Nephron progenitor cell (in vitro differentiated cells): ENCODE results near the gene MLN.

Experiments used
- DNase-seq: peaks from one replicate; pipeline ENCODE4 v3.0.0; 2021
- H3K27ac Mint-ChIP-seq: 2 replicates; pipeline ENCODE4 v1.8.0; 2021; ENCODE audit warnings: mild to moderate bottlenecking, moderate library complexity, mixed read lengths
- H3K27me3 Mint-ChIP-seq: 2 replicates; pipeline ENCODE4 v1.8.0; 2021; ENCODE audit warnings: mild to moderate bottlenecking, low read depth, mixed read lengths; ENCODE audit not compliant: poor library complexity
- H3K36me3 Mint-ChIP-seq: 2 replicates; pipeline ENCODE4 v1.8.0; 2021; ENCODE audit warnings: low read depth, mixed read lengths
- H3K4me1 Mint-ChIP-seq: 2 replicates; pipeline ENCODE4 v1.8.0; 2021; ENCODE audit warnings: mixed read lengths
- H3K4me3 Mint-ChIP-seq: 2 replicates; pipeline ENCODE4 v1.8.0; 2021; ENCODE audit warnings: mild to moderate bottlenecking, moderate library complexity, mixed read lengths
- H3K9me3 Mint-ChIP-seq: 2 replicates; pipeline ENCODE4 v1.8.0; 2021; ENCODE audit warnings: mild to moderate bottlenecking, moderate library complexity, mixed read lengths
- TF ChIP-seq, protein P1 (sequence below): fragments of 200-600 bp; sonication (generic); IDR thresholded peaks from 2 replicates; pipeline ENCODE4 v1.5.0; 2021; ENCODE audit warnings: antibody characterized with exemption

The MLN gene

DNA sequence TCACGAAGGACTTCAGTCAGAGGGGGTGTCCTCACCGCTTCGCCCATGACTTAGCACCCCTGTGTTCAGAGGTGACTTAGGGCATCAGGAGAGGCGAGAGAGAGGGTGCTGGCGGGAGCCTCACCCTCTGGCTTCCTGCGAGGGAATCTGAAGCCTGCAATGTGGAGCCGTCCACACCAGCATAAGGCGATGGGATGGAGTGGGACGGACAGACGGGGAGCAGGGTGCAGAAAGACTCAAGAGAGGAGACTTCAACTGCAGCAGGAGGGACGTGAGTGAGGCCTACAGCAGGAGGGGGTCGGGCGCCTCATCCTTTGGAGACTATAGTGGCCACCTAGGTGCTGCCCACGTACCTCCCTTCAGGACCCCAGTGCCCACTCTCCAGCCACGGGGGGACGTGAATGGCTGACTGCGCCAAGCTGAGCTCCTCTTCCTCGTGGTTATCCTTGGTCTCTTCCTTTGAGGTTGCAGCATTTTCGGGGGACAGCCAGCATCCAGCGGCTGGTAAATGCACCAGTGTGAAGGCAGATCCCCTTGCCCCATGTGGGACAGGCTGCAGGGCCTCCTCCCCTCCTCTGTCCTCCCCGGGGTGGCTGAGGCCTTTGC lies 26.9 kb upstream of the MLN start:
- peaks cover 24% of the 10 kb centered on the region for H3K27me3 Mint-ChIP-seq
- peaks cover 20% of the 10 kb centered on the region for H3K9me3 Mint-ChIP-seq
- no peak overlapping the region for H3K4me3 Mint-ChIP-seq
- no peak overlapping the region for H3K27ac Mint-ChIP-seq
- H3K36me3 Mint-ChIP-seq = peaks cover 4% of the 10 kb centered on the region
- DNase-seq = no peak
- H3K4me1 Mint-ChIP-seq = peaks cover 22% of the 10 kb centered on the region
- TF ChIP-seq, protein P1, sequence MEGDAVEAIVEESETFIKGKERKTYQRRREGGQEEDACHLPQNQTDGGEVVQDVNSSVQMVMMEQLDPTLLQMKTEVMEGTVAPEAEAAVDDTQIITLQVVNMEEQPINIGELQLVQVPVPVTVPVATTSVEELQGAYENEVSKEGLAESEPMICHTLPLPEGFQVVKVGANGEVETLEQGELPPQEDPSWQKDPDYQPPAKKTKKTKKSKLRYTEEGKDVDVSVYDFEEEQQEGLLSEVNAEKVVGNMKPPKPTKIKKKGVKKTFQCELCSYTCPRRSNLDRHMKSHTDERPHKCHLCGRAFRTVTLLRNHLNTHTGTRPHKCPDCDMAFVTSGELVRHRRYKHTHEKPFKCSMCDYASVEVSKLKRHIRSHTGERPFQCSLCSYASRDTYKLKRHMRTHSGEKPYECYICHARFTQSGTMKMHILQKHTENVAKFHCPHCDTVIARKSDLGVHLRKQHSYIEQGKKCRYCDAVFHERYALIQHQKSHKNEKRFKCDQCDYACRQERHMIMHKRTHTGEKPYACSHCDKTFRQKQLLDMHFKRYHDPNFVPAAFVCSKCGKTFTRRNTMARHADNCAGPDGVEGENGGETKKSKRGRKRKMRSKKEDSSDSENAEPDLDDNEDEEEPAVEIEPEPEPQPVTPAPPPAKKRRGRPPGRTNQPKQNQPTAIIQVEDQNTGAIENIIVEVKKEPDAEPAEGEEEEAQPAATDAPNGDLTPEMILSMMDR = no peak

DNA sequence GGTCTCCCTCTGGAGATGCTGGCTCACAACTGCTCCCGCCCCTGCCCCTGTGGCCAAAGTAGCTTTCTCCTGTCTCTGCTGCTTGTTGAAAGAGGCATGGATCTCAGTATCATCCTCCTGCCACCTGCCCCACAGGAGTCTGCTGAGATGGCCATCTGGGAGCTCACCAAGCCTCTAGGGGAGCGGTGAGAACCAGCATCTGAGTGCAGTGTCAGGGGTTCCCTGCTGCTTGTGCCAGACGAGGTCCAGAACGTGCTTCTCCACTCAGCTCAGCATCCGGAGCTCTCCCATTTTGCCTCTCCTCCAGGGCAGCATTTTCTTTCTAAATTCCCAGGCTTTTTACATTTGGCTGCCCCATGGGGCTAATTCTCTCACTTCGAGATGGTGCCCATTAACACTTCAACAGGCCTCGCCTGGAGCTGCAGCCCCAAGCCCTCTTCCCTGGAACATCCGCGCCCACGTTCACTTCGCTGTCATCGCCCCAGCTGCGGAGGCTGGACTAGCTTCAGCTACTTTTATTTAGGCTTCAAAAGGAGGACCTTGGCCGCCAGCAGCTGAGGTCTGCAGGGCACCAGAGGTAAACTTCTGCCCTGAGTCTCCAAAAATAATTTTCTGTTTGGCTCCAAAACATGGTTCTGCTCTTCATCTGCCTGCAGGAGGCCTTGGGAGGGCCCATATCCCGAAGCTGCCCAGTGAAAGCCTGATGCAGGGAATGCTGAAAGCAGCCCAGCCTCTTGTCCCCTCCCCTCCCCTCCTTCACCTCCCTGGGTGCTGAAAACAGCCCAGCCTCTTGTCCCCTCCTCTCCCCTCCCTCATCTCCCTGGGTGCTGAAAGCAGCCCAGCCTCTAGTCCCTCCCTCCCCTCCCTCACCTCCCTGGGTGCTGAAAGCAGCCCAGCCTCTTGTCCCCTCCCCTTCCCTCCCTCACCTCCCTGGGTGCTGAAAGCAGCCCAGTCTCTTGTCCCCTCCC lies 25.2 kb upstream of the MLN start:
- TF ChIP-seq, protein P1 = no peak
- peaks cover 20% of the 10 kb centered on the region for H3K27me3 Mint-ChIP-seq
- H3K4me3 Mint-ChIP-seq = peak overlapping the region; percentile 48
- no peak for DNase-seq
- H3K9me3 Mint-ChIP-seq = peaks cover 9% of the 10 kb centered on the region
- peaks cover 4% of the 10 kb centered on the region for H3K36me3 Mint-ChIP-seq
- no peak overlapping the region for H3K27ac Mint-ChIP-seq
- peaks cover 33% of the 10 kb centered on the region for H3K4me1 Mint-ChIP-seq

DNA sequence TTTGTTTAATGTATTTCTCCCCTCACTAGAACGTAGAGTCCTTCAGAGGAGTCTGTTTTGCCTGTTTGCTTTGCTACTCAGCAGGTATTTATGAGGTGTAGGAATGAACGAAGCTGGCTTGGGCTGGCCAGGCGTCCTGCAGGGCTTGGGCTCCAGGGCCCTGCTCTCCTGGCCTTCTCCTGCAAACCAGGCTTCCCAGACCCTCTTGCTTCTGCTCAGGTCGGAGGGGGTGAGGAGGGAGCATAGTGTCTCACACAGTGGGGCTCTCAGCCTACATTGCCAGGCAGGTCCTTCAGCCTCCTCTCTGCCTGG lies 24.6 kb upstream of the MLN start:
- H3K36me3 Mint-ChIP-seq = no peaks in the 10 kb centered on the region
- H3K9me3 Mint-ChIP-seq = peaks cover 2% of the 10 kb centered on the region
- peaks cover 33% of the 10 kb centered on the region for H3K4me1 Mint-ChIP-seq
- no peak overlapping the region for H3K27ac Mint-ChIP-seq
- H3K27me3 Mint-ChIP-seq = peaks cover 20% of the 10 kb centered on the region
- TF ChIP-seq, protein P1 = no peak
- H3K4me3 Mint-ChIP-seq = no peak overlapping the region
- no peak for DNase-seq

DNA sequence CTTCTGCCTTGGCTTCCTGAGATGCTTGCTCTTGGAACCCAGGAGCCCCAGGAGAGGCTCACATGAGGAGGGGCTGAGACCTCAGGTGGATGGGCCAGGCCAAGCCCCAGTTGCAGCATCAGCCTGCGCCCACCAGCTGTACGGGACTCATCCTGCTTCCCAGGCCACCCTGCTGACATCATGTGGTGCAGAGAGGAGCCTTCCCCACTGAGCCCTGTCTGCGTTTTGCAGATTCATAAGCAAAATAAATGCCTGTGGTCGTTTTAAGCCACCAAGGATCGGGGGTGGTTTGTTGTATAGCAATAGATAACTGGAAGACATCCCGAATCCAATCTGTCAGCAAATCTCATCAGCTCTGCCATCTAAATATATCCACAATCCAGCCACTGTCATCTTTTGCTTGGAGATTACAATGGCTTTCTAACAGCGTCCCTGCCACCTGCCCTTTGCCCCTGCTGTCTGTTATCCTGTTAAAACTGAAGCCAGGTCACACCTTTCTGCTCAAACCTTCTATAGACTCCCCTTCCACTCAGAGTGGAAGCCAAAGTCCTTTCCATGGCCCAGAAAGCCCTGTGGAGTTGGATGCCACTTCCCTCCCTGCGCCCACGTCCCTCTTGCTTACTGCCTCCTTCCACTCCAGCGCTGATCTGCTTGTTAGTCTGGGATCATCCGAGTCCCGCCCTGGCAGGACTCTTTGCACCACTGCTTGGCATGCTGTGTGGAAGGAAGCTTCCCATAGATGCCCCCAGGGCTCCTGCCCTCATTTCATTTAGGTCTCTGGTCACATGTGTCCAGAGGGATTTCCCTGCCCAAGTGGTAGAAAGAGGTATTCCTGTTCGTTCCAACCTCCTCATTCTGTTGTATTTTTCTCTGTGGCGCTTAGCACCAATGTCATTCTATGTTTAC lies 24.0 kb upstream of the MLN start:
- no peak overlapping the region for H3K4me3 Mint-ChIP-seq
- TF ChIP-seq, protein P1 = no peak
- peak overlapping the region; percentile 78 for H3K27ac Mint-ChIP-seq
- peaks cover 36% of the 10 kb centered on the region for H3K4me1 Mint-ChIP-seq
- no peaks in the 10 kb centered on the region for H3K9me3 Mint-ChIP-seq
- no peak for DNase-seq
- H3K27me3 Mint-ChIP-seq = peaks cover 21% of the 10 kb centered on the region
- no peaks in the 10 kb centered on the region for H3K36me3 Mint-ChIP-seq

DNA sequence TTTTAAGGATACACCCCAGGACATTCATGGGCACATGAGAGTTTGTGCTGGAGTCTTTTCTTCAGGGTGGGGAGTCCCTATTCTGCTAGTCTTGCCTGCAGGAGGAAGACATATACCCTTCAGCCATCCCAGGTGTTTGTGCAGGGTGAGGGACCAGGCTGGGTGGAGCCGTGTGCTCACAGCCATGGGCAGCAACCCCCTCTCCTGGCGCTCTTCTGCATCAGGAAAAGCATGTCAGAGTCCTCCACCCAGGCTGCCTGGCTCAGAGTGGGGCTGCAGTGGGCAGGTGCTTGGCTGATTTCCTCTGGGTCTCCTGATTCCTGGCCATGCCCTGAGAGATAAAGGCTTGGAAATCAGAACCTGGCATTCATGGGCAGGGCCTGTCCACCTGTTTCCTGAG lies 22.7 kb upstream of the MLN start:
- Mint-ChIP-seq H3K4me3 (no peak overlapping the region), H3K9me3 (no peaks in the 10 kb centered on the region), H3K27me3 (peaks cover 24% of the 10 kb centered on the region), H3K36me3 (no peaks in the 10 kb centered on the region), H3K4me1 (peaks cover 41% of the 10 kb centered on the region), H3K27ac (no peak overlapping the region)
- TF ChIP-seq, protein P1 = no peak
- DNase-seq = no peak
